ENCODE measurements around the gene MTF2.
"Not testable (repeated sequence)": the region's sequence is repeated elsewhere in the genome, so short reads cannot be mapped to it uniquely, and the experiment has no call there.

The MTF2 gene

GRCh38 chr1:93171549-93172034 lies 92.5 kb downstream of the MTF2 start:
- ChIA-PET POLR2A (ENCODE audit: low non-redundant PET) (no interaction called here), CTCF (no interaction called here)
- TF ChIP-seq CTCF (conservative IDR thresholded peaks at IDR 0.05; ENCODE audit: low read depth), result no peak
- DNase-seq (ENCODE audit: low spot score), result no peak
- H3K27ac ChIP-seq, result no peak overlapping the region

- no peak for TF ChIP-seq CTCF (conservative IDR thresholded peaks at IDR 0.05; ENCODE audit: low read depth)
- no peak for DNase-seq (ENCODE audit: low spot score)
- H3K27ac ChIP-seq, result no peak overlapping the region
- POLR2A ChIA-PET (ENCODE audit: low non-redundant PET), result no interaction called here
- CTCF ChIA-PET, result interaction anchor here (0.6 kb wide), 1 partner anchor 14 kb away, joined by 3 read pairs; no protein-coding TSS in a partner anchor
These were observed 93.7 kb downstream of the MTF2 start for GRCh38 chr1:93172778-93173177.

- CTCF ChIA-PET; POLR2A ChIA-PET (ENCODE audit: low non-redundant PET); H3K27ac ChIP-seq; DNase-seq (ENCODE audit: low spot score): not testable (repeated sequence)
These were observed 95.6 kb downstream of the MTF2 start for GRCh38 chr1:93174638-93175037.

GRCh38 chr1:93177991-93178390 lies 98.9 kb downstream of the MTF2 start:
- no peak overlapping the region for H3K27ac ChIP-seq
- TF ChIP-seq CTCF (conservative IDR thresholded peaks at IDR 0.05; ENCODE audit: low read depth), result no peak
- POLR2A ChIA-PET (ENCODE audit: low non-redundant PET), result no interaction called here
- CTCF ChIA-PET, result interaction anchor here (0.6 kb wide), 1 partner anchor 346 kb away, joined by 3 read pairs; the partner anchor contains the start of gene RPL5
- DNase-seq (ENCODE audit: low spot score), result peak; percentile 17

GRCh38 chr1:93178418-93178817 lies 99.3 kb downstream of the MTF2 start:
- POLR2A ChIA-PET (ENCODE audit: low non-redundant PET), result no interaction called here
- no peak for TF ChIP-seq CTCF (conservative IDR thresholded peaks at IDR 0.05; ENCODE audit: low read depth)
- CTCF ChIA-PET, result no interaction called here
- DNase-seq (ENCODE audit: low spot score), result peak; percentile 33
- H3K27ac ChIP-seq, result no peak overlapping the region

GRCh38 chr1:93179886-93180722 lies 101.0 kb downstream of the MTF2 start, which contains the start of gene TMED5:
TSS of gene TMED5 (minus strand) at chr1:93180413. CDS start at chr1:93180242, 171 bp downstream.
- peak within 1 kb of the TSS; percentile 99 for H3K27ac ChIP-seq
- TF ChIP-seq CTCF (conservative IDR thresholded peaks at IDR 0.05; ENCODE audit: low read depth), result 0 out of 2 replicates have a peak, but pooled peaks have one; percentile 4
- POLR2A ChIA-PET (ENCODE audit: low non-redundant PET), result no interaction called here
- CTCF ChIA-PET, result no interaction called here
- peak; percentile 91 for DNase-seq (ENCODE audit: low spot score)

Data from RWPE1 (cell line).